NT2/D1 (cell line): ENCODE data around the gene BANF1.

Experiments
- DNase-seq: peaks from one replicate; pipeline ENCODE4 v3.0.0-alpha.2; 2011; ENCODE audit warnings: low read depth, low spot score
- H3K27me3 ChIP-seq: 2 replicates; pipeline ENCODE4 v1.6.0; 2011; ENCODE audit warnings: mild to moderate bottlenecking; ENCODE audit not compliant: insufficient read length, insufficient read depth
- H3K36me3 ChIP-seq: 2 replicates; pipeline ENCODE4 v1.6.1; 2011; ENCODE audit warnings: mild to moderate bottlenecking, low read length, mixed read lengths; ENCODE audit not compliant: insufficient read depth, insufficient read length
- H3K4me1 ChIP-seq: 2 replicates; pipeline ENCODE4 v1.5.1; 2011; ENCODE audit not compliant: insufficient read depth, insufficient read length
- H3K4me3 ChIP-seq: 2 replicates; pipeline ENCODE4 v1.5.1; 2011; ENCODE audit warnings: low read depth; ENCODE audit not compliant: insufficient read length
- H3K9ac ChIP-seq: 2 replicates; pipeline ENCODE4 v1.6.0; 2011; ENCODE audit warnings: low read depth; ENCODE audit not compliant: insufficient read length
- H3K9me3 ChIP-seq: 2 replicates; pipeline ENCODE4 v1.5.1; 2011; ENCODE audit warnings: mild to moderate bottlenecking, low read length; ENCODE audit not compliant: insufficient read depth
- SUZ12 ChIP-seq: IDR thresholded peaks from 2 replicates; pipeline ENCODE4 v1.6.1; 2011; ENCODE audit not compliant: insufficient read length, insufficient read depth; ENCODE audit errors: extremely low read depth
- YY1 ChIP-seq: IDR thresholded peaks from 2 replicates; pipeline ENCODE4 v1.6.1; 2011; ENCODE audit not compliant: insufficient read length, insufficient read depth
- ZNF274 ChIP-seq: IDR thresholded peaks from 2 replicates; pipeline ENCODE4 v1.6.1; 2011; ENCODE audit warnings: mild to moderate bottlenecking, low read depth, low read length

Gene BANF1

DNA sequence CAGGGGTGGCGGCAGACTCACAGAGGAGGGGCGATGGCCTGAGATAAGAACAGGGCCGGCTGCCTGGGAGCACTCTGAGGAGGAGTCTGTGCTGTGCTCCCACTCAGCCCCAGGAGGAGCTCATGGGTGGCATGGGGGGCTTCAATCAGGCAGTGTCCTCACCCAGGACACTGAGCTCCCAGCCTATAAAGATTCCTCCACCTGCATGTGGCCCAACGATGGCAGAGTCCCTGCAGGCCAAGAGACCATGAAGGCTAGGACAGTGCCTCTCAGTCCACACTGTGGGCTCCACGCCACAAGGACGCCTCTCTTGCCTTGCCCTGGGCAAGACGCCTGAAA lies 11.4 kb downstream of the BANF1 start:
- no peak for DNase-seq
- no peaks in the 10 kb centered on the region for H3K27me3 ChIP-seq
- peaks cover 7% of the 10 kb centered on the region for H3K4me1 ChIP-seq
- no peaks in the 10 kb centered on the region for H3K36me3 ChIP-seq
- no peak overlapping the region for H3K4me3 ChIP-seq
- TF ChIP-seq ZNF274, result no peak
- TF ChIP-seq SUZ12, result no peak
- TF ChIP-seq YY1, result no peak
- H3K9ac ChIP-seq, result no peak overlapping the region
- no peaks in the 10 kb centered on the region for H3K9me3 ChIP-seq

DNA sequence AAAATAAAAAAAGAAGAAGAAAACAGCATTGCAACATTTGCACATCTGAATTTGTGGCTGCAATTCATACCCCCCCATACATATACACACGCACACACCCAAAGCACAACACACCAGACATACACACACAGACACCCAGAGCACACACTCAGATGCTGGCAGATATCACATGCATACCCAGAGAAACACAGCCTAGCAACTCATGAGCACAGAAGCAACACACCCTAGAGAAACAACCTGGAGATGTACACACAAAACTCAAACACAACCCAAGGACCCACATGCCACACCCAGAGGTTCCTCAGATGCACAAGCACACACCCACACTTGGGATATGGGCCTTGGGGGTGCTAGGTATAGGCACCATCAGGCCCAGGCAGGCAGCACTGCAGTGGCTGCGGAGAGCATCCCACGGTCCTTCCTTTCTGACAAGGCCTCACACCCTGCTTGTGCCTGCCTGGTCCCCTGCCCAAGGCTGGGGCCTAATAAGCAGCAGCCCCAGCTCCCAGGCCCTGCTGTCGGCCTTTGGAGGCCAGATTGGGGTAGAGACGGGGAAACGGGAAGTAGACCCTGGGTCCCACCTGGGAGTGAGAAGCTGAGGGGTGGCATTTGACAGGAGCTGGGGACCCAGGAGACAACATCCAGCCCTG lies 12.6 kb downstream of the BANF1 start:
- H3K4me1 ChIP-seq, result peaks cover 7% of the 10 kb centered on the region
- no peak overlapping the region for H3K9ac ChIP-seq
- no peak for DNase-seq

DNA sequence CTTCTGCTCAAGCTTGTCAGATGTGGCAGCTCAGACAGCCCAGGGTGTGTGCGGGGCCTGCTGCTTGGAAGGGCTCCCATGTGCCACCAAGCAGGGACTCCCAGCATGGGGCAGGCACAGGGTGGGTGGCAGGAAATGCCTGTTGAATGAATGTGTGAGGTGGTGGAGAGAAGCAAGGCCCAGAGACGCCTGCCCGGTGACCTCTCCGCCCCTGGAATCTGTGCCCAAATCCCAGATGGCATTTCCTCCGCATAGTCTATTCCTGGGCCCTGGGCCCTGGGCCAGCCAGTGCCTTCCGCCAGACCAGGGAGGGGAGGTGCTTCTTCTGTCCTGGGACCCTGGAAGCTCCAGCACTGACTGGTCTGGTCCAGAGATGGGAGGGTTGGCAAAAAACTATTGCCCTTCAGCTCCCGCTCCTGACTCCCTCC lies 13.2 kb downstream of the BANF1 start:
- no peak for DNase-seq
- Histone ChIP-seq H3K27me3 (no peaks in the 10 kb centered on the region), H3K9me3 (no peaks in the 10 kb centered on the region), H3K4me1 (peaks cover 7% of the 10 kb centered on the region), H3K36me3 (no peaks in the 10 kb centered on the region), H3K4me3 (no peak overlapping the region), H3K9ac (no peak overlapping the region)
- no peak for TF ChIP-seq ZNF274
- no peak for TF ChIP-seq YY1
- no peak for TF ChIP-seq SUZ12

More for the DNA sequence above, 12.6 kb downstream of the BANF1 start:
- no peaks in the 10 kb centered on the region for H3K9me3 ChIP-seq
- no peak overlapping the region for H3K4me3 ChIP-seq
- no peaks in the 10 kb centered on the region for H3K36me3 ChIP-seq
- TF ChIP-seq SUZ12 (no peak), YY1 (no peak), ZNF274 (no peak)
- H3K27me3 ChIP-seq, result no peaks in the 10 kb centered on the region

DNA sequence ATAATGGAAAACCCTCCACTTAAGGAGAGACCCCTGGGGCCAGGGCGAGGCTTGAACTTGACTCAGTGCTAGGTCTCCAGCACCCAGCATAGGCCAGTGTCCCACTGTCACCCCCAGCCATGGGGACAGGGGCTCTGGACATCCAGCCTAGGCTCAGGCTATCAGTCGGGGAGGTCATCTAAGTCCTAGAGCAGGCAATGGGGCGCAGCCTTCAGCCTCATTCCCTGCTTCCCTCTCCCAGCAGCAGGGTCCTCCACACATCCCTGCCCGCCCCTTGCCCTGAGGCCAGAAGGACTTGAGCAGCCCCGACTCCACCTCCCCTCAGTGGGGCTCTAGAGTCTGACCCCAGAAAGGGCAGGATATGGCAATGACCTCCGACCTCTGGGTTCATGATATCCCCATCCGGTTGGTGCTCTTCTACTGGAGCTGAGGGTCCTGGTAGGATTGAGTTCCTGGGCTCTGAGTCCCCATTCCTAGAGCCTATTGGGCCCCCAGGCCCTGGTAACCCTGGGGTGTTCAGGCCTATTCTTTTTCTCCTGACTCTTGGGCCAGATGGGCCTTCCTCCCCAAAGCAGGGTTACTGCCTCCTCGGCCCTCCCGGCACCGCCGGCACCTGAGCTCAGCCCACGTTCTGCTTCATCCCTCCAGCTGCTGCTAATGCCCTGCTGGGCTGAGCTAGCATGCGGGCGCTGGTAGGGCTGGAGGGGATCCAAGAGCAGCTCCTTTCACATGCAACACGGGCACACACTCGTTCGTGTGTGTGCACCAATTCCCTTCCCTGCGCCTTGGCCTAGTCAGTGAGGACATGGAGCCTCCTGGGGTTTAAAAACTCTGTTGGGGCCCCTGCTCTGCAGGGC lies 13.9 kb downstream of the BANF1 start:
- Histone ChIP-seq H3K4me3 (no peak overlapping the region), H3K9me3 (no peaks in the 10 kb centered on the region), H3K27me3 (no peaks in the 10 kb centered on the region), H3K4me1 (peaks cover 7% of the 10 kb centered on the region), H3K9ac (no peak overlapping the region), H3K36me3 (no peaks in the 10 kb centered on the region)
- TF ChIP-seq YY1, result no peak
- no peak for TF ChIP-seq SUZ12
- no peak for TF ChIP-seq ZNF274
- no peak for DNase-seq

DNA sequence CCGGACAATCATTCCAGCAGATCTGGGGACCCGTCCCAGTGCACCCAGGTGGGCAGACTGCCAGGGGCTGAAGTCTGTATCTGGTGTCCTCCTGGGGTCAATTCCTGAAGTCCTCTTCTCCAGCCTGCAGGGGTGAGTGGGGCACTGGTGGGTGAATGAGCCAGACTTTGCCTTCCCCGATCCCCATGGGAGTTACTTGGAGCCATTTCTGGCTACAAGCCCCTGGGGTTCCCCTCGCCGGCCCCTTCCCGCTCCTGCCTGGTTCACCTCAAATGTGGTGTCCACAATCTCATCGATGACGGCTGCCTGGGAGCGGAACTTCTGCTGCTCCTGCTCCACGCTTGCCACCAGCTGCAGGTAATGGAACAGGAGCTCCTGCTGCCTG lies 14.5 kb downstream of the BANF1 start:
- H3K9me3 ChIP-seq, result no peaks in the 10 kb centered on the region
- no peaks in the 10 kb centered on the region for H3K36me3 ChIP-seq
- no peak overlapping the region for H3K9ac ChIP-seq
- DNase-seq, result no peak
- H3K4me1 ChIP-seq, result peaks cover 7% of the 10 kb centered on the region
- H3K4me3 ChIP-seq, result no peak overlapping the region
- H3K27me3 ChIP-seq, result peaks cover 4% of the 10 kb centered on the region
- TF ChIP-seq SUZ12 (no peak), ZNF274 (no peak), YY1 (no peak)

DNA sequence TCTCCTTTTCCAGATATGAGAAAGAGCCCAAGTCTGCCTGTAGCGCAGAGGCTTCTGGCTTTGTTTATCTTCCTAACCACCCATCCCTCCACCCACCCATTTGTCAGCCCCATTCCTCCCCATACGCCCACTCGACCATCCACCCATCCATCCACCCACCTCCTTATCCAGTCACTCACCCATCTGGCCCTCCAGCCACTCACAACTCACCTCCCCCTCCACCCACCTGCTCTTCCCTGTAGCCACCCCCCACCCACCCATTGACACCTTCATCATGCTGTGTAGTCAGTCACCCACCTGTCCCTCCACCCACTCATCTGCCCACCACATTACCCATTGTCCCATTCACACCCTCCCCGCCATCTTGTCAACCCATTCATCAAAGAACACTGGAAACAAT lies 15.0 kb downstream of the BANF1 start:
- H3K9me3 ChIP-seq, result no peaks in the 10 kb centered on the region
- no peak for DNase-seq
- H3K4me3 ChIP-seq, result no peak overlapping the region
- H3K4me1 ChIP-seq, result peaks cover 7% of the 10 kb centered on the region
- H3K36me3 ChIP-seq, result no peaks in the 10 kb centered on the region
- no peak for TF ChIP-seq ZNF274
- TF ChIP-seq YY1, result no peak
- peaks cover 8% of the 10 kb centered on the region for H3K27me3 ChIP-seq
- no peak overlapping the region for H3K9ac ChIP-seq

DNA sequence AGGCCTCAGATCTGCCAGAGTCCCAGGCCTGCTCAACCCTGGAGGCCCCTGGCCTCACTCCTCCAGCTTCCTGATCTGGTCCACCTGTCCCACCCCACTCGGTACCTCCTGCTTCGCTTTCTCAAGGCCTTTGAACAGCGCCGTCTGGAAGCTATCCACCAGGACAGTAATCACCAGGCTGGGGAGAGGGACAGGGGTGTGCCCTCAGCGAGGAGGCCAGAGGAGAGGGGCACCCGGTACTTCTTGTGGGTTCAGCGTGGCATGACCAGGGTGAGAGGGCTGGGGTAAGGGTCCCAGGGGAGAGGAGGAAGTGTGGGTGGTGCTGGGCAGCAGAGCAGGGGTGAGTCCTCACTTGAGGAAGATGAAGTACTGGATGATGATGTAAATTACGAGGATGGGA lies 17.9 kb downstream of the BANF1 start:
- TF ChIP-seq YY1 (no peak), ZNF274 (no peak), SUZ12 (no peak)
- H3K4me3 ChIP-seq, result no peak overlapping the region
- H3K27me3 ChIP-seq, result peaks cover 23% of the 10 kb centered on the region
- no peak overlapping the region for H3K9ac ChIP-seq
- H3K9me3 ChIP-seq, result no peaks in the 10 kb centered on the region
- H3K4me1 ChIP-seq, result peaks cover 3% of the 10 kb centered on the region
- no peaks in the 10 kb centered on the region for H3K36me3 ChIP-seq
- no peak for DNase-seq
